OCI-LY7 (cell line): ENCODE data around the gene EHF.

Experiments used
- EZH2phosphoT487 ChIP-seq: fragments of 200-600 bp; sonication (generic); IDR thresholded peaks from 2 replicates; pipeline ENCODE4 v1.6.1; 2018; ENCODE audit warnings: low read depth, borderline replicate concordance, mild to moderate bottlenecking, mixed run types, antibody characterized with exemption, low read length, moderate library complexity, mixed read lengths
- TF ChIP-seq, protein P1 (sequence below): fragments of 200-600 bp; sonication (generic); conservative IDR thresholded peaks from 2 replicates; pipeline ENCODE4 v1.5.1; 2014; ENCODE audit warnings: mild to moderate bottlenecking, antibody characterized with exemption, low read length, moderate library complexity, mixed read lengths

DNA sequence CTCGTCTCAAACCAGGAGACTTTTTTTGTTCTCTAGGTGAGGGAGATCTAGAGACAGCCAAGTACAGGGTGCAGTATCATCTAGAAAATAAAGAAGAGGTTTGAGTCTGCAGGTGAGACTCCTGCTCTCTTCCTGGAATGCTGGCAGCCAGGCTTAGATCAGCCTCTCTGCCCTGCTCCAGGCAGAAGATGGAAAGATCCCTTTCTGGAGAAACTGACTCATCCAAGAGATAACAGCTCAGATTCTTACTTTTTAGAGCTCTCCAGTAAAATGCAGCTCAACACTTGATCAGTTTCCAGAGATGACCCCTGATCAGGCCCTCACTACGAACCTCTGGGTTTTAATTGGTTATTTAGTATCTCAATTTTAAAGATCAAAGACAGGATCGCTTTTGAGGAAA is 44.6 kb upstream of the EHF start:
- TF ChIP-seq, protein P1, sequence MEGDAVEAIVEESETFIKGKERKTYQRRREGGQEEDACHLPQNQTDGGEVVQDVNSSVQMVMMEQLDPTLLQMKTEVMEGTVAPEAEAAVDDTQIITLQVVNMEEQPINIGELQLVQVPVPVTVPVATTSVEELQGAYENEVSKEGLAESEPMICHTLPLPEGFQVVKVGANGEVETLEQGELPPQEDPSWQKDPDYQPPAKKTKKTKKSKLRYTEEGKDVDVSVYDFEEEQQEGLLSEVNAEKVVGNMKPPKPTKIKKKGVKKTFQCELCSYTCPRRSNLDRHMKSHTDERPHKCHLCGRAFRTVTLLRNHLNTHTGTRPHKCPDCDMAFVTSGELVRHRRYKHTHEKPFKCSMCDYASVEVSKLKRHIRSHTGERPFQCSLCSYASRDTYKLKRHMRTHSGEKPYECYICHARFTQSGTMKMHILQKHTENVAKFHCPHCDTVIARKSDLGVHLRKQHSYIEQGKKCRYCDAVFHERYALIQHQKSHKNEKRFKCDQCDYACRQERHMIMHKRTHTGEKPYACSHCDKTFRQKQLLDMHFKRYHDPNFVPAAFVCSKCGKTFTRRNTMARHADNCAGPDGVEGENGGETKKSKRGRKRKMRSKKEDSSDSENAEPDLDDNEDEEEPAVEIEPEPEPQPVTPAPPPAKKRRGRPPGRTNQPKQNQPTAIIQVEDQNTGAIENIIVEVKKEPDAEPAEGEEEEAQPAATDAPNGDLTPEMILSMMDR, result no peak
- TF ChIP-seq EZH2phosphoT487, result no peak
